NOMO-1 treated with dmso at 0.1 percent for 144 hours (cell line): ENCODE results near the gene GNG12.

Experiments
- DNase-seq: peaks from one replicate; lab custom pipeline; 2025; ENCODE audit not compliant: unreplicated experiment; lab: John Stamatoyannopoulos, UW

GNG12 gene

GRCh38 chr1:67788238-67788790, 45.0 kb downstream of the GNG12 start:
- no peak for DNase-seq

- no peak for DNase-seq
Observed at GRCh38 chr1:67787746-67788145, 45.5 kb downstream of the GNG12 start.

GRCh38 chr1:67785847-67786753, 47.2 kb downstream of the GNG12 start:
- no peak for DNase-seq

DNA sequence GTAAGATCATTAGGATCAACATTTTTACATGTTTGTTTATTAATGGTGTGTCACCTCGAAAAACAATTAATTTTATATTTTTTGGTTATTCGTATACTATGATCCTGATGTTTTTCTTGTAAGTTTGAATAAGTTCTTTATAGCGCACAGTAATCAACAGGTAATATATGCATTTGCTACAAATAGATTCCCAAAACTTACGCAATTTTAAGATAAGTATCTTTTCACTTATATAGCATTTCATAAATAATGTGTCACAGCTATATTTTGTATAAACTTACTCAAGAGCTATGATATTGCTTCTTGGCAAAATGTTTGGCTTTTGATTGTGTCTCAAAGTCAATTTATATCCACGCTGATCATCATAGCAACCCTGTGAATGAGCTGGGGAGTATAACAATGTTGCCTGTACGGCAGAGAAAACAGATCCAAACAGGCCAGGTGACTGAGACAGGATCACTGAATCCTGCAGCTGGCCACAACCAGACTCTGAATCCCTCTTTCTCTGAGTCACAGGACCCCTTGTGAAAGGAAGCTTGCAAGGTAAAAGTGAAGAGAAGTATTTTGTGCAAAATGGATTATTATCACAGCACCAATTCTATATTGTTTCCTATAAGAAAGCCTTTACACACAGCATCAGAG, 48.6 kb downstream of the GNG12 start:
- no peak for DNase-seq

DNA sequence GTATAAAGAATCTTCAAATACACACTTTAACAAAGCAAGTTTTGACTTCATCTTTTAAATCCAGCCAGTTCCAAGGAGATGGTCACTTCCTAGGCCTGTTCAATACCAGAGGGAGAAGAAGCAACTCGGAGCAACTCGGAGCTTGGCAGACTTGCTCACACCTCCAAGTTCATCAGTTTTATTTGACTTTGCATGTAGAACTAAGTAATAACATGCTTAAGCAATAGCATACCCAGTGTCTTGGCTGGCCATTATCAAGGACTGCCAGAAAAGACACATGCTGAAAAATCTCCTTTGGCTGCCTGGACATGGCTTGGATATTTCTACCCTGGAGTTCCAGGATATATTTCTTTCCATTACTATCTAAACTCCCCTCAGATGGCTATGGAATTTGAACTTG, 52.6 kb downstream of the GNG12 start:
- DNase-seq = no peak

GRCh38 chr1:67777440-67777839, 55.8 kb downstream of the GNG12 start:
- no peak for DNase-seq

GRCh38 chr1:67777016-67777415, 56.3 kb downstream of the GNG12 start:
- no peak for DNase-seq

GRCh38 chr1:67773462-67773861, 59.8 kb downstream of the GNG12 start:
- no peak for DNase-seq

- no peak for DNase-seq
Observed at GRCh38 chr1:67771749-67772148, 61.5 kb downstream of the GNG12 start.

DNA sequence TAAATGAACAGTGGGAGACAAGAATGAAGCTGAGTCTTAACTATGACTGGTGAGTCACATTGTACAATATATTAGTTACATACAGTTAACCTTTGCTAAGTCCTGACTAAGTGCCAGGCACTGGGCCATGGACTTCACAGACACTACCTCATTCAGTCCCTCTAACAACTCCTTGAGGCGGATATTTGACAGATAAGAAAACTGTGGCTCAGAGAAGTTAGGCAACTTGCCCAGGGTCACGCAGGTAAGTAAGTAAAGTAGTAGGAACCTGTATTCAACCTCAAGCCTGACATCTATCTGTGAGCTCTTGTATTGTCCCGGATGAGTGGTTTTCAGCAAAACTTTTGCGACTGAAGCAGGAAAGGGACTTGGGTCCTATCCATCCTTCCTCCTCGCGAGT, 62.1 kb downstream of the GNG12 start:
- DNase-seq = no peak

DNA sequence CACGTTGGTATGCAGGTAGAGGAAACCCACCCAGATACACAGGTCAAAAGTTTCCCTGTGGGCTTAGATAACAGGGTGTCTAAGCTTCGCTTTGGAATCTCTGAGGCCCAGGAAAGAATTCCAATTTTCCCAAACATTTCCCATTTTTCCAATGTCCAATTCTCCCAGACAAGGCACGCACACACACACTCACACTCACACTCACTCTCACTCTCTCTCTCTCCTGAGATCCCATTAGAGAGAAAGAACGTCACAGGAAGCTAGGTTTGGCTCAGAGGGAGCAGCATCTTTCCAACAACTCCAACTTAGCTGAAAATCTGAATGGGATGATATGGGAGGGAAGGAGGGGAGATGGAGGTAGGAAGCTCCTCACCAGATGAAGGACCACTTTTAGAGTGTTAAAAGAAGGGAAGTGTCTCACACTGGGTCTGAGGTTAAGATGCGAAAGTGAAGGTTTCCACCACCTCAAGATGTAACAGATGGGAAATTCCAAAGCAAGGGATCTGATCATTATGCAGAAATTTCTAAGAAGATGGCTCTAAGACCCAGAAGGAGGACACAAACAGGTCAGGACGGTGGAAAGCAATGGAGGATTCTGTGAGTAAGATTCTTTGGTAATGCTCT, 63.5 kb downstream of the GNG12 start:
- DNase-seq = no peak

DNA sequence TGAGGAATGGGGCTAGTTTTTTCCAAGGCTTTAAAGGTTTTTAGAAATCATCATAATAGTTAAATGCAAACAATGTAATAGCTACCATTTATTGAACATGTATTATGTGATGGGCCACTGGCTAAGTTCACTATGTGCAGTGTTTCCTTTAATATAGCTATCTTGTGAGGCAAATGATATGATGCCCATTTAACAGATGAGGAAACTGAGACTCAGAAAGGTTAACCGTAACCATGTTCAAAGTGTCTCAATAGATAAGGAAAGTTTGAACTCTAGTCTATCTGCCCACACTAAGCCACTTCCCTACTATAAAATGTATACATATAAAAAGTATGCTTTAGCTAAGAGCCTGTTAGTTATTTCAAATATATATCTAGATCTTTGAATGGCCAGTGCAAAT, 64.8 kb downstream of the GNG12 start:
- no peak for DNase-seq

- DNase-seq = no peak
Observed at GRCh38 chr1:67767103-67767782, 66.0 kb downstream of the GNG12 start.

DNA sequence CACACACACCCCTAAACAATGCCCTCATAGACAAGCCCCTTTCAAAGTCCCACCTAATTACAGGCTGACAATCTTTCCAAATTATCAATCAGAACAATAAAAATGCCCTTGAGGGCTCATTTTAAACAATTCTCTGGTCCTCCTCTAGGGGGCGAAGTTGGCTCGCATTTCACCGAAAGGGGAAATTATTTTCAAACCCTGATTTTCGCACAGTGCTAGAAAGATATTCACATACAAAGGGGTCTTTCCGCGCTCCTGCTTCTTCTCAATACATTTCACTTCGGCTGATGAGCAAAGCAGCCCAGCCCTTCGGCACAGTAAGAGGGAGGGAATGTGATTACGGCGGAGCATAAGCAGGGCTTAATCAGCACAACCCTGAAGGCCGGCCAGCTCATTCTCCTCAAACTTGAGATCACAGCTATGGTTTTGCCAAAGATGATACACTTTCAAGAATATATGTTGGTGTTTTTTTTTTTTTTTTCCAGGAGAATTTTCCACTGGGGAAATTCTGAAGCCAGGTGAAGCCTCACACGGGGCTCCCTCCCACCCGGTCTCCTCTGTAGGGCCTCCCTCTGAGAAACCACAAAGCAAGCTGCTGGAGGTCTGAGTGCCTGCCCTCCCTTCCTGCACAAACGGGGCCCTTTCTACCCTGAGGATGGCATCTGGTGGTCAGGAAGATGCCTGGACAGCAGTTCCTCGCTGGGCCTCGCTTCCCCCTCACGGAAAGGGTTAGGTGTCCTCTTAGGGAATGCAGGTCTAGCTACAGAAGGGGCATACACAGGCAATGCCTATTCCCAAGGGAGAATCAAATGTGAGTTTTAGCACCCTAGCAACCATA, 66.9 kb downstream of the GNG12 start:
- DNase-seq = no peak

DNA sequence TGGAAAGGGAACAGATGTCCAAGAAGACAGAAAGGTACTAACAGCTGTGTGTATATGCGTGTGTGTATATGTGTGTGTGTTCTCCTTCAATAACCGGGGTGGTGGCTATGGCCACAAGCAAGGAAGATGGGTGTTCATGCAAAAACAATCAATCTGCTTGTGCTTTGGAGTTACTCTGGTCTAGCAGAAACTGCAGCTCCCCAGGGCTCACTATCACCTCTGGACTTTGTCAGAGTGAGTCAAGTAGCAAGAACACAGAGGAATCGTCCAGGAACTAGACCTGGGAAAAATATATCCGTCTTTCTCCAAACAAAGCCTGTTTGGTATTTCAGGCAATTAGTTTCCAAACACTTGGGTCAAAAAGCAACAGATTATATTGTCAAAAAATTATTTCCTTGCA, 68.6 kb downstream of the GNG12 start:
- DNase-seq = no peak

DNA sequence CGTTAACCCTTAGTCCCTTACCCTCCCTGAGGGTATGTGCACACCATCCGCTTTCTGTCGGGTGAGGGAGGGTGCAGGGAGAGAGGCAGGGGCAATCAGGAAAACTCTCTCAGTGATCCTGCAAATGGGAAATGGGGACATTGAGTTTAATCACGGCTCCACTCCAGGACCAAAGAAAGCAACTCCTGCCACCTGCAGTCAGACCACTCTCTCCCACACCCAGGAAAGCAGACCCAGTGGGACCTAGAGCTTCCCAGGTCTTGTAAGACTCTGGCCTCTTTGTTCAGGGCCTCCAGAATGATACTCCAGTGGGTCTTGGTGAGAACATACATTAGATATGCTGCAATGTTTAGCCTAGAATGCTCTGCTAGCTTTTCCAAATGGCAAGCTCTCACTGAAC, 71.5 kb downstream of the GNG12 start:
- DNase-seq = no peak

GRCh38 chr1:67761091-67761490, 72.2 kb downstream of the GNG12 start:
- DNase-seq = no peak

GRCh38 chr1:67760030-67760821, 73.0 kb downstream of the GNG12 start:
- DNase-seq = peak; percentile 15

- DNase-seq = no peak
Observed at GRCh38 chr1:67759692-67760029, 73.6 kb downstream of the GNG12 start.

GRCh38 chr1:67759066-67759465, 74.2 kb downstream of the GNG12 start:
- DNase-seq = no peak
